Activated CD4-positive, CD25-positive, alpha-beta regulatory T cell (primary cell): Measurements from ENCODE around the gene HSD3B2.
"Not testable (repeated sequence)": the region's sequence is repeated elsewhere in the genome, so short reads cannot be mapped to it uniquely, and the experiment has no call there.

Experiments
- DNase-seq, 4 experiments: peaks; one replicate each; lab custom pipeline; 2025; lab: John Stamatoyannopoulos, UW

HSD3B2 gene

GRCh38 chr1:119414950-119415349 is at the start of gene HSD3B2:
Gene HSD3B2, plus strand, starts transcription at chr1:119415150. Its CDS starts 270 bp downstream, at chr1:119415420.
- DNase-seq = no peak

GRCh38 chr1:119366424-119366823 is 48.5 kb upstream of the HSD3B2 start:
- DNase-seq = no peak

- no peak for DNase-seq
Measured at GRCh38 chr1:119367432-119368124, 47.4 kb upstream of the HSD3B2 start.

GRCh38 chr1:119368554-119368953 is 46.4 kb upstream of the HSD3B2 start, which contains the start of gene HAO2:
Gene HAO2, plus strand, starts transcription at chr1:119368785. Its CDS starts 12,301 bp downstream, at chr1:119381086.
- no peak for DNase-seq

GRCh38 chr1:119370748-119371147 is 44.2 kb upstream of the HSD3B2 start:
- DNase-seq = no peak

GRCh38 chr1:119371815-119372214 is 43.1 kb upstream of the HSD3B2 start:
- no peak for DNase-seq

GRCh38 chr1:119372503-119373086 is 42.4 kb upstream of the HSD3B2 start:
- DNase-seq = no peak

GRCh38 chr1:119373465-119373864 is 41.5 kb upstream of the HSD3B2 start:
- no peak for DNase-seq

- no peak for DNase-seq
Measured at GRCh38 chr1:119374208-119374874, 40.6 kb upstream of the HSD3B2 start.

GRCh38 chr1:119375366-119375765 is 39.6 kb upstream of the HSD3B2 start:
- no peak for DNase-seq

GRCh38 chr1:119376594-119376993 is 38.4 kb upstream of the HSD3B2 start:
- no peak for DNase-seq

- not testable (repeated sequence) for DNase-seq
Measured at GRCh38 chr1:119377594-119377993, 37.4 kb upstream of the HSD3B2 start.

GRCh38 chr1:119379117-119379516 is 35.8 kb upstream of the HSD3B2 start:
- no peak for DNase-seq

- DNase-seq = no peak
Measured at GRCh38 chr1:119380304-119380703, 34.6 kb upstream of the HSD3B2 start.

- no peak for DNase-seq
Measured at GRCh38 chr1:119380983-119381662, 33.8 kb upstream of the HSD3B2 start.

- no peak for DNase-seq
Measured at GRCh38 chr1:119384591-119384990, 30.4 kb upstream of the HSD3B2 start.

GRCh38 chr1:119385650-119386049 is 29.3 kb upstream of the HSD3B2 start:
- no peak for DNase-seq

GRCh38 chr1:119387858-119388257 is 27.1 kb upstream of the HSD3B2 start:
- no peak for DNase-seq

GRCh38 chr1:119388450-119388849 is 26.5 kb upstream of the HSD3B2 start:
- no peak for DNase-seq

- no peak for DNase-seq
Measured at GRCh38 chr1:119390526-119390925, 24.4 kb upstream of the HSD3B2 start.

GRCh38 chr1:119391749-119392148 is 23.2 kb upstream of the HSD3B2 start:
- no peak for DNase-seq

- no peak for DNase-seq
Measured at GRCh38 chr1:119394085-119394484, 20.9 kb upstream of the HSD3B2 start.

- DNase-seq = no peak
Measured at GRCh38 chr1:119396982-119397381, 18.0 kb upstream of the HSD3B2 start.
